Esophagus squamous epithelium (tissue), 5 donors: ENCODE data around the gene HES5. TPM values are rescaled to one million over a fixed set of nuclear protein-coding genes. Genes with fewer than 3 reads are reported as not detected.

Experiments used
- DNase-seq: peaks from one replicate; lab custom pipeline; 2025; lab: John Stamatoyannopoulos, UW
- H3K27ac ChIP-seq, 4 donors: fragments of 200-600 bp; sonication (generic); one replicate each; pipeline ENCODE4 v1.5.1; 2016 to 2019; ENCODE audit warnings: mild to moderate bottlenecking in 1 of 4
- H3K27me3 ChIP-seq, 4 donors: fragments of 200-600 bp; sonication (generic); 1 replicate in 3 of 4; 2 replicates in 1 of 4; pipeline versions ENCODE4 v1.5.1 to v1.6.0; 2017 to 2021; ENCODE audit warnings: antibody characterized with exemption in 1 of 4
- H3K36me3 ChIP-seq, 3 donors: fragments of 200-600 bp; sonication (generic); one replicate each; pipeline ENCODE4 v1.5.1; 2016 to 2019
- H3K4me1 ChIP-seq, 3 donors: fragments of 200-600 bp; sonication (generic); one replicate each; pipeline ENCODE4 v1.5.1; 2017 to 2019
- H3K4me3 ChIP-seq, 4 donors: fragments of 200-600 bp; sonication (generic); 1 replicate in 3 of 4; 2 replicates in 1 of 4; pipeline ENCODE4 v1.5.1; 2016 to 2019; ENCODE audit warnings: mild to moderate bottlenecking in 2 of 4, moderate library complexity in 1 of 4
- H3K9me3 ChIP-seq, 3 donors: fragments of 200-600 bp; sonication (generic); one replicate each; pipeline ENCODE4 v1.5.1; 2016 to 2019
- POLR2A ChIP-seq, 4 donors: fragments of 450-650 bp; IDR thresholded peaks; one replicate each; pipeline ENCODE4 v1.6.1; 2017; ENCODE audit warnings: antibody characterized with exemption in 4 of 4, mild to moderate bottlenecking in 4 of 4, moderate library complexity in 3 of 4
- WGBS, 2 donors: methylation state at CpG; one replicate each; pipeline ENCODE4 v1.1.5; 2018; 5-methylcytosine and 5-hydroxymethylcytosine counted together
- intact Hi-C: fragments of 100-400 bp; cut with DNase I; formaldehyde crosslinking; loops from one replicate; pipeline ENCODE4 v1.15.0; 2022
- total RNA-seq, 4 donors: library from RNA; depleted of rRNA; stranded (reverse); fragments of >200 nt; gene quantifications; one replicate each; pipeline ENCODE4 v1.1.0, GENCODE V29; 2016
- TF ChIP-seq, protein P1 (sequence below), 6 experiments: fragments of 450-650 bp in 4 of 6; fragments of 200-600 bp in 2 of 6; sonication (generic) in 2 of 6; IDR thresholded peaks; one replicate each; pipeline ENCODE4 v1.5.1; 2016 to 2019; ENCODE audit warnings: antibody characterized with exemption in 6 of 6, mild to moderate bottlenecking in 4 of 6, moderate library complexity in 4 of 6
- donor health status: DM: yes; HTN: yes; CAD: no.

HES5 gene
- total RNA-seq, 4 donors from 2014 or later, result 0.35 to 0.76 (median 0.70) TPM; not detected in 1

DNA sequence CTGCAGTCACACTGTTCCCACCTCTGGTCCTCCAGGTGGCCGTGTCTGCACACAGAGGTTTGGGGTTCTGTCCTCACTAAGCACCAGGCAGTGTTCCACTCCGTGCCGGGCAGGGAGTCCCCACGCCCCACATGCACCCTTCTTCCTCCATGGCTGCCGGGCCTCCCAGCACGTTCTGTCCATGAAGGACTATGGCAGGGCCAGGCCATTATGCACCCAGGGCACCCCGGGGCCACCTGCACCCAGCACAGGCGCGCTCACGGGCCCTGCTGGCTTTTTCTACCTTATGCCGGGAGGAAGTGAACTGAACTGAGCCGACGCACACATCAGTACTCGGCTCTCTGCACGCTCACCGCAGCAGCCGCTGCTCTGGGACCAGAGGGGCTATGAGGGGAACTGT lies 13.9 kb downstream of the HES5 start:
- WGBS, 2 donors, result 85 to 91% methylated on average over 9 to 10 of the region's 17 CpGs
- DNase-seq, result no peak
- no peak overlapping the region for H3K4me3 ChIP-seq
- H3K9me3 ChIP-seq, result no peaks in the 10 kb centered on the region
- H3K4me1 ChIP-seq, result no peaks in the 10 kb centered on the region
- intact Hi-C loops, result no loop called here
- no peaks in the 10 kb centered on the region for H3K27me3 ChIP-seq
- TF ChIP-seq, protein P1, sequence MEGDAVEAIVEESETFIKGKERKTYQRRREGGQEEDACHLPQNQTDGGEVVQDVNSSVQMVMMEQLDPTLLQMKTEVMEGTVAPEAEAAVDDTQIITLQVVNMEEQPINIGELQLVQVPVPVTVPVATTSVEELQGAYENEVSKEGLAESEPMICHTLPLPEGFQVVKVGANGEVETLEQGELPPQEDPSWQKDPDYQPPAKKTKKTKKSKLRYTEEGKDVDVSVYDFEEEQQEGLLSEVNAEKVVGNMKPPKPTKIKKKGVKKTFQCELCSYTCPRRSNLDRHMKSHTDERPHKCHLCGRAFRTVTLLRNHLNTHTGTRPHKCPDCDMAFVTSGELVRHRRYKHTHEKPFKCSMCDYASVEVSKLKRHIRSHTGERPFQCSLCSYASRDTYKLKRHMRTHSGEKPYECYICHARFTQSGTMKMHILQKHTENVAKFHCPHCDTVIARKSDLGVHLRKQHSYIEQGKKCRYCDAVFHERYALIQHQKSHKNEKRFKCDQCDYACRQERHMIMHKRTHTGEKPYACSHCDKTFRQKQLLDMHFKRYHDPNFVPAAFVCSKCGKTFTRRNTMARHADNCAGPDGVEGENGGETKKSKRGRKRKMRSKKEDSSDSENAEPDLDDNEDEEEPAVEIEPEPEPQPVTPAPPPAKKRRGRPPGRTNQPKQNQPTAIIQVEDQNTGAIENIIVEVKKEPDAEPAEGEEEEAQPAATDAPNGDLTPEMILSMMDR (IDR thresholded peaks at IDR 0.05), result no peak
- TF ChIP-seq POLR2A (IDR thresholded peaks at IDR 0.05), result no peak
- H3K27ac ChIP-seq, result no peak overlapping the region
- peaks cover 69 to 100% (median 92%) of the 10 kb centered on the region in 3 donors for H3K36me3 ChIP-seq

DNA sequence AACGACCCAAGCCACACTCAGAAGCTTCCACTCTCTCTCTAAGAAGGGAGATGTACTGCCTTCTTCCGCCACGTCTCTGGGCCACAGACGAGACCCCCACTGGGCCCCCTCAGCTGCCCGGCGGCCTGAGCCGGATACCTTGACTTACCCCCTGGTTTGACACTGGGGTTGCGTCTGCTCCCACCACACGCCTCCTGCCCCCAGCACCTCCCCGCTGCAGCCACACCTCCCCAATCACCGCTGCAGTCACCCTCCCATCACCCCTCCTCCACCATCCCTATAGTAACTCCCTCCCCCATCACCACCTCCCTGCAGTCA lies 14.3 kb downstream of the HES5 start:
- Histone ChIP-seq H3K4me1 (no peaks in the 10 kb centered on the region), H3K27ac (no peak overlapping the region), H3K4me3 (no peak overlapping the region), H3K36me3 (peaks cover 69 to 100% (median 92%) of the 10 kb centered on the region in 3 donors), H3K27me3 (no peaks in the 10 kb centered on the region), H3K9me3 (no peaks in the 10 kb centered on the region)
- DNase-seq, result no peak
- intact Hi-C loops, result no loop called here
- TF ChIP-seq POLR2A (IDR thresholded peaks at IDR 0.05), result no peak
- TF ChIP-seq, protein P1 (IDR thresholded peaks at IDR 0.05), result no peak
- 89 to 91% methylated on average over 9 to 11 of the region's 11 CpGs for WGBS, 2 donors

DNA sequence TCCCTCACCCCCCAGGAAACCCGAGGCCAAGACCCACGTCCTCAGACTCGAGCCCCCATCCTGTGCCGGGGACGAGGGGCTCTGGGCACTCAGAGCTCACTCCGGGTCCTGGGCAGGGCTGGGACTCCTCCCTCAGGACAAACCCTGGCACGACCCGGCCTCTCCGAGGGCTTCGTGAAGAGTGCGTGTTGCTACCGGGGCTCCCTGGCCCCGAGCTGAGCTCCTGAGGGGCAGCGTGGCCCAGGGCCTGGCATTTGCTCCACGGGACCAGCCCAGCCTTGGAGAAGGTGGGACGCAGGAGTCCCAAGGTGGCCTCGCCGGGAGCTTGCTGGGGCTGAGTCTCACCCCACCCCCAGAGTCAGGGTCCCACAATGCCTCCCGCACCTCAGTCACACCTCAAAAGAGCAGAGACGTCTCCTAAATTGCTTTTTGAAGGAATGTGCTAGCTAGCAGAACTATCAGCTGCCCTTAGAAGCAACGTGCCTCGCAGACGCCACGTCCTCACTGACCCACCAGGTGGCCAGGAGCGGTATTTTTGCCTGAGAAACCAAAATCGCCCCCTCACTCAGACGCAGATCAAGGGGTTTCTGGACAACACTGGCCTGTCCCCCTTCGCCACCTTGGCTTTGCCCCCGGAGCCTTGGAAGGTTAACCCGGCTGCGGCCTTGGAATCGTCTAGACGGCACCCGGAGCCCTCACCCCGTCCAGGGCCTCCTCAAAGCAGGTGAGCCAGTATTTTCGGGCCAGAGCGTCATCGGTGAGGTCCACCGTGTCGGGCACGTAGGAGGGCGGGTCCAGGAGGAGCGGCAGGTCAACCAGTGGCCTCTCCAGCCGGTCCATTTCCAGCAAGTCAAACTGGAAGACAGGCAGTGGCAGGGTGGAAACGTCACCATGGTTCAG lies 14.9 kb downstream of the HES5 start:
- Histone ChIP-seq H3K4me3 (no peak overlapping the region), H3K27ac (no peak overlapping the region), H3K27me3 (no peaks in the 10 kb centered on the region), H3K9me3 (no peaks in the 10 kb centered on the region), H3K36me3 (peaks cover 72 to 100% (median 92%) of the 10 kb centered on the region in 3 donors), H3K4me1 (no peaks in the 10 kb centered on the region)
- no peak for DNase-seq
- no peak for TF ChIP-seq POLR2A (IDR thresholded peaks at IDR 0.05)
- TF ChIP-seq, protein P1 (IDR thresholded peaks at IDR 0.05), result no peak
- 80 to 96% methylated on average over 1 to 19 of the region's 45 CpGs for WGBS, 2 donors
- intact Hi-C loops, result no loop called here

DNA sequence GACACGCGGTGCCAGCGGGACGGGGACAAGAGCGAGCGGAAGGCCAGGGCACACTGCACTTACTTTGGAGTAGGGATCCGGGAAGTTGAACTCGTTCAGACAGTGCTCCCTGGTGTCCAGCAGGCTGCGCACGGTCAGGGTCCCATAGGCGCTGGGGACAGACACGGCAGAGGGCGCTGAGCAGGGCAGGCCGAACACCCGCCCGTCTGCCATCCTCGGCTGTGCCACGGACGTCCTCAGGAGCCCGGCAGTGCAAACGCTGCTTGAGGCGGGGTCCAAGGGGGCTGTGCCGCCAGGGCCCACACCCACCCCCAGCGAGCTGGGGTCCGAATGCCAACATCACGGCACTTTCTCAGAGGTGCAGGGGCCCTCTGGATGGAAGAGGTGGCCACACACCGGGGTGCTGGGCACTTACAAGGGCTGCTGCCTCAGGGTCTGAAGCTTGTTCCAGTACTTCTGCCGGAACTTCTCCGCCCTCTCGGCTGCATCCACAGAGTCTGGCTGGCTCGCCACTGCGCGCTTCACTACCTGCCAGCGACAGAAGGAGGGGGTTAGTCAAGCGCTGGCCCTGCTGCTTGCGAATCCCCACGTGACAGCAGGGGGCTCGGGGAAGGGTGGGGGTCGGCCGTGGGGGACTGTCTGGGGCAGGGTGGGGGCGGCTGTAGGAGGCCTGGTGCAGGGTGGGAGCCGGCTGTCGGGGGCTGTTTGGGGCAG lies 16.0 kb downstream of the HES5 start:
- H3K27me3 ChIP-seq, result no peaks in the 10 kb centered on the region
- H3K4me1 ChIP-seq, result no peaks in the 10 kb centered on the region
- peaks cover 72 to 100% (median 91%) of the 10 kb centered on the region in 3 donors for H3K36me3 ChIP-seq
- H3K27ac ChIP-seq, result no peak overlapping the region
- 90 to 94% methylated on average over 14 to 25 of the region's 43 CpGs for WGBS, 2 donors
- TF ChIP-seq, protein P1 (IDR thresholded peaks at IDR 0.05), result no peak
- TF ChIP-seq POLR2A (IDR thresholded peaks at IDR 0.05), result no peak
- DNase-seq, result no peak
- no peaks in the 10 kb centered on the region for H3K9me3 ChIP-seq
- H3K4me3 ChIP-seq, result no peak overlapping the region
- intact Hi-C loops, result no loop called here
